ENCODE measurements around the gene LSS. TPM values are rescaled to one million over a fixed set of nuclear protein-coding genes. Genes with fewer than 3 reads are reported as not detected.

LSS gene
- total and polyA plus RNA-seq, 2 of the 8 experiments (the other 6 are each of a cell fraction or from before 2014, with no cell fraction given) = 96.1 to 123 TPM

GRCh38 chr21:46237474-46237873, 8.9 kb upstream of the LSS start:
- H3K79me1 ChIP-seq (ENCODE audit: low read depth, low read length) = peaks cover 5% of the 10 kb centered on the region; the same call in 1 of the 2 replicates
- whole genome bisulfite sequencing, 2 experiments (ENCODE audit: extremely low coverage in 1 of 2, insufficient coverage in 1 of 2, insufficient read length in 1 of 2, insufficient replicate concordance in 2 of 2, low coverage in 1 of 2, low lambda C conversion rate in 2 of 2, missing lambda C conversion rate in 1 of 2) = 96% methylated on average over 5 of the region's 5 CpGs; no CpG with 5 or more reads in 1 of the 2 experiments
- H3K4me3 ChIP-seq (ENCODE audit: extremely low read depth in 1 of 4, insufficient read depth in 2 of 4, low read depth in 3 of 4, low read length in 4 of 4) = no peak overlapping the region
- H3K9ac ChIP-seq (replicated peaks in 1 of 4; ENCODE audit: extremely low read depth in 1 of 4, low read depth in 3 of 4, low read length in 3 of 4) = no peak overlapping the region
- H3K14ac ChIP-seq (ENCODE audit: insufficient read length) = no peak overlapping the region
- no peak overlapping the region for H3K4ac ChIP-seq (replicated peaks; ENCODE audit: insufficient read length, low read depth, low read length)
- H2BK120ac ChIP-seq (replicated peaks; ENCODE audit: low read depth, low read length) = no peak overlapping the region
- H2AK5ac ChIP-seq (ENCODE audit: low read depth, low read length) = no peak overlapping the region
- peaks cover 0 to 3% of the 10 kb centered on the region in 2 experiments; a peak in 2 of 4 replicates for H3K9me3 ChIP-seq (ENCODE audit: insufficient read depth in 2 of 2, low read depth in 1 of 2, low read length in 1 of 2)
- FAIRE-seq = no peak
- H2AFZ ChIP-seq (ENCODE audit: low read length) = no peak overlapping the region
- H2BK12ac ChIP-seq (ENCODE audit: low read depth, low read length) = no peak overlapping the region
- H3K23me2 ChIP-seq (ENCODE audit: low read depth, low read length) = no peaks in the 10 kb centered on the region
- TF ChIP-seq ATF3 (IDR thresholded peaks at IDR 0.05; ENCODE audit: insufficient read depth, low read depth, low read length) = no peak
- no peak for TF ChIP-seq HDAC6 (IDR thresholded peaks at IDR 0.05; ENCODE audit: low read depth, low read length)
- no peak overlapping the region for H3K18ac ChIP-seq (ENCODE audit: extremely low read depth, low read length)
- no peaks in the 10 kb centered on the region for H3K79me2 ChIP-seq (ENCODE audit: control insufficient read depth in 1 of 2, insufficient read depth in 2 of 2, low read length in 2 of 2)
- H3K27me3 ChIP-seq (replicated peaks in 1 of 4; ENCODE audit: control insufficient read depth in 3 of 4, extremely low read depth in 1 of 4, insufficient read depth in 3 of 4, low read length in 3 of 4) = no peaks in the 10 kb centered on the region
- H2BK15ac ChIP-seq (ENCODE audit: low read length) = no peak overlapping the region
- no peak overlapping the region for H3K27ac ChIP-seq (ENCODE audit: low read depth, low read length)
- no peak overlapping the region for H4K91ac ChIP-seq (replicated peaks; ENCODE audit: insufficient read length, low read length)
- CTCF ChIA-PET (ENCODE audit: partially characterized antibody) = interaction anchor here (0.7 to 1.2 kb wide), 2 partner anchors 41 to 47 kb away, joined by 3 to 4 read pairs; no protein-coding TSS in a partner anchor
- POLR2A ChIA-PET (ENCODE audit: partially characterized antibody) = interaction anchor here (1.2 to 1.8 kb wide), 3 partner anchors 14 to 28 kb away, joined by 3 to 6 read pairs (median 3); no protein-coding TSS in a partner anchor
- H3K4me1 ChIP-seq (replicated peaks in 1 of 4; ENCODE audit: control insufficient read depth in 3 of 4, insufficient read depth in 4 of 4, low read length in 3 of 4) = no peaks in the 10 kb centered on the region
- no peak overlapping the region for H3K4me2 ChIP-seq (ENCODE audit: insufficient read depth in 1 of 2, low read depth in 2 of 2, low read length in 2 of 2)
- no peak overlapping the region for H4K5ac ChIP-seq (ENCODE audit: insufficient read length, low read depth, low read length)
- no peak overlapping the region for H3K56ac ChIP-seq (replicated peaks; ENCODE audit: insufficient read length, low read depth, low read length)
- no peak overlapping the region for H4K8ac ChIP-seq (ENCODE audit: extremely low read depth, insufficient read depth, low read length)
- no peak for DNase-seq (ENCODE audit: low read depth in 1 of 2, low spot score in 2 of 2)
- H3K23ac ChIP-seq (ENCODE audit: insufficient read length) = no peak overlapping the region
- H2BK5ac ChIP-seq (ENCODE audit: low read depth, low read length) = no peak overlapping the region
- peaks cover 21 to 90% (median 71%) of the 10 kb centered on the region in 4 experiments for H3K36me3 ChIP-seq (ENCODE audit: control insufficient read depth in 2 of 4, insufficient read depth in 4 of 4, low read length in 3 of 4)
- peaks cover 4 to 7% of the 10 kb centered on the region in 2 experiments for H4K20me1 ChIP-seq (replicated peaks in 1 of 2; ENCODE audit: control insufficient read depth in 1 of 2, insufficient read depth in 2 of 2, low read length in 2 of 2)
- H2BK20ac ChIP-seq (ENCODE audit: low read length) = no peak overlapping the region

All from H1 (cell line).